Kidney epithelial cell (primary cell): ENCODE measurements around the gene AKNA. TPM values are rescaled to one million over a fixed set of nuclear protein-coding genes. Genes with fewer than 3 reads are reported as not detected.

Source experiments
- DNase-seq: peaks from one replicate; pipeline ENCODE4 v3.0.0-alpha.2; 2010; ENCODE audit warnings: low read depth
- H3K27me3 ChIP-seq: 2 replicates; pipeline ENCODE4 v1.6.0; 2011; ENCODE audit warnings: low read length; ENCODE audit not compliant: control insufficient read depth, insufficient read depth
- H3K36me3 ChIP-seq: 2 replicates; pipeline ENCODE4 v1.5.1; 2011; ENCODE audit warnings: low read length; ENCODE audit not compliant: control insufficient read depth, insufficient read depth
- H3K4me3 ChIP-seq: 2 replicates; pipeline ENCODE4 v1.5.1; 2011; ENCODE audit warnings: low read depth, mild to moderate bottlenecking, control low read depth, low read length
- total RNA-seq: library from RNA; depleted of rRNA; stranded (reverse); fragments of >200 nt; gene quantifications from 2 replicates; pipeline ENCODE4 v1.2.3, GENCODE V29; 2015
- TF ChIP-seq, protein P1 (sequence below): IDR thresholded peaks from 2 replicates; pipeline ENCODE4 v1.5.1; 2011; ENCODE audit warnings: mild to moderate bottlenecking, moderate library complexity, low read length, control low read depth, inconsistent platforms; ENCODE audit not compliant: insufficient read depth, poor library complexity, severe bottlenecking

AKNA gene
- total RNA-seq, 1 donor from 2014 or later, result 34.6 TPM

DNA sequence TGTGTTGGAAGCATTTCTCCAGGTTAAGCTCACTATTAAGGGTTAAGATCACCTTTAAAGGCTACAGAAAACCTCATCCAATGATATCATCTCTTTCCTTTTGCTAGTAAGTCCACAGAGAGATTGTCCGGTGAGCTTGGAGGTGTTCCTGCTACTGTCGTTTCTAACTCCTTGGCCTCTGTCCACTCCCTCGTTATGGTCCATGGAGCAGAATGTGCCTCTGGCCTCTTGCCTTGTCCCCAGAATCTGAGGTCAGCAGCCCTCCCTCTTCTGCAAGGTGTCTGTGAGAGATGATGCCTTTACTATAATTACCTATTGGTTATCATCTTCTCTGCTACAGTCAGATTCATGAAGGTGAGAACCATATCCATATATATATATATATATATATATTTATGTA is 43.1 kb downstream of the AKNA start:
- Histone ChIP-seq H3K4me3 (no peak overlapping the region), H3K36me3 (peaks cover 5% of the 10 kb centered on the region), H3K27me3 (no peaks in the 10 kb centered on the region)
- TF ChIP-seq, protein P1, sequence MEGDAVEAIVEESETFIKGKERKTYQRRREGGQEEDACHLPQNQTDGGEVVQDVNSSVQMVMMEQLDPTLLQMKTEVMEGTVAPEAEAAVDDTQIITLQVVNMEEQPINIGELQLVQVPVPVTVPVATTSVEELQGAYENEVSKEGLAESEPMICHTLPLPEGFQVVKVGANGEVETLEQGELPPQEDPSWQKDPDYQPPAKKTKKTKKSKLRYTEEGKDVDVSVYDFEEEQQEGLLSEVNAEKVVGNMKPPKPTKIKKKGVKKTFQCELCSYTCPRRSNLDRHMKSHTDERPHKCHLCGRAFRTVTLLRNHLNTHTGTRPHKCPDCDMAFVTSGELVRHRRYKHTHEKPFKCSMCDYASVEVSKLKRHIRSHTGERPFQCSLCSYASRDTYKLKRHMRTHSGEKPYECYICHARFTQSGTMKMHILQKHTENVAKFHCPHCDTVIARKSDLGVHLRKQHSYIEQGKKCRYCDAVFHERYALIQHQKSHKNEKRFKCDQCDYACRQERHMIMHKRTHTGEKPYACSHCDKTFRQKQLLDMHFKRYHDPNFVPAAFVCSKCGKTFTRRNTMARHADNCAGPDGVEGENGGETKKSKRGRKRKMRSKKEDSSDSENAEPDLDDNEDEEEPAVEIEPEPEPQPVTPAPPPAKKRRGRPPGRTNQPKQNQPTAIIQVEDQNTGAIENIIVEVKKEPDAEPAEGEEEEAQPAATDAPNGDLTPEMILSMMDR, result no peak
- DNase-seq, result no peak

DNA sequence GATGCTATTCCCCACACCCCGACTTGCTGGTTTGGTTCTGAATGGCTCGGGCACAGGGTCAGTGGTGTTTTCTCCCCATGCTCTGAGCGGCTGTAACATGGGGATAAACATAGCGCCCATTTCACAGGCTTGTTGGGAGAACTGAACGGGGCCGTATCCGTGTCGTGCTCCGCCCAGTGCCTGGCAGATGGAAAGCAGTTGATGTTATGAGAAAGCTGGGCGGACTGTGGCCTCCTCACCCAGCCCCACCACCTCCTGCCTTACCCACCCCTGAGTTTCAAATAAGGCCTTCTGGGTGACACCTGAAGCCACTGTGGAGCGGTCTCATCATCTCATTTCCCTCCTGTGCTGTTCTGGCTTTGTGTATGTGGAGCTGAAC is 43.6 kb downstream of the AKNA start:
- Histone ChIP-seq H3K4me3 (no peak overlapping the region), H3K27me3 (no peaks in the 10 kb centered on the region), H3K36me3 (peaks cover 5% of the 10 kb centered on the region)
- no peak for DNase-seq
- TF ChIP-seq, protein P1, result no peak

DNA sequence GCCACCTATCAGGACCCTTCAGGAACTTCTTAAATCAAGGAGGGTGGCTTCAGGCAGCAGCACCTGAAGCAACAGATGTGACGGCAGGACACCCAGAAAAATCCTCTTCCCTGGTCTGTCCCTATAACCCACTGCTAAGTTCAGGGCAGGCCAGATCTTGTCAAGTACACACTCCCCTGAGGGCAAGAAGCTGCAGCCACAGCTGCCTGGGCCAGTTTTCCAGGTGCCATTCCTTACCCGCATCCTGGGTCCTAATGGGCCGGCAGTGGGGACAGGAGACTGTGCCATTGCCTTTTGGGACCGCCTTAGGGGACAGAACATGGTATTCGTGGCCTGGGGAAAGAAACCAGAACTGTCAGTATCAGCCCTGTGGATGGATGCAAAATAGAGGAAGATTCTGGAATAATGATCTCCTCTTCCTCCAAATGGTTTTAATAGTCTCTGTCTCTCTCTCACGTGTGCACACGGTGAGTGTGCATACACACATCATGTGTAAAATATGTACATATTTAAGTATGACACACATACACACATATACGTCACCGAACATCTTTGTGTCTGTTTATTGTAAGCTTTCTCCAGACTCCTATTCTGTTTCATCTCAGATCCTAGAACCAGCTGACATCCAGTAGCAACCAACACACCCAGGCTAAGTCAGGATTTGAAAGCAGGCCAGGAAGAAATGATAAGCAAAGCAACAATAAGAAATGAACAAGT is 44.2 kb downstream of the AKNA start:
- H3K4me3 ChIP-seq, result no peak overlapping the region
- no peaks in the 10 kb centered on the region for H3K27me3 ChIP-seq
- H3K36me3 ChIP-seq, result peaks cover 5% of the 10 kb centered on the region
- DNase-seq, result no peak
- TF ChIP-seq, protein P1, result no peak

DNA sequence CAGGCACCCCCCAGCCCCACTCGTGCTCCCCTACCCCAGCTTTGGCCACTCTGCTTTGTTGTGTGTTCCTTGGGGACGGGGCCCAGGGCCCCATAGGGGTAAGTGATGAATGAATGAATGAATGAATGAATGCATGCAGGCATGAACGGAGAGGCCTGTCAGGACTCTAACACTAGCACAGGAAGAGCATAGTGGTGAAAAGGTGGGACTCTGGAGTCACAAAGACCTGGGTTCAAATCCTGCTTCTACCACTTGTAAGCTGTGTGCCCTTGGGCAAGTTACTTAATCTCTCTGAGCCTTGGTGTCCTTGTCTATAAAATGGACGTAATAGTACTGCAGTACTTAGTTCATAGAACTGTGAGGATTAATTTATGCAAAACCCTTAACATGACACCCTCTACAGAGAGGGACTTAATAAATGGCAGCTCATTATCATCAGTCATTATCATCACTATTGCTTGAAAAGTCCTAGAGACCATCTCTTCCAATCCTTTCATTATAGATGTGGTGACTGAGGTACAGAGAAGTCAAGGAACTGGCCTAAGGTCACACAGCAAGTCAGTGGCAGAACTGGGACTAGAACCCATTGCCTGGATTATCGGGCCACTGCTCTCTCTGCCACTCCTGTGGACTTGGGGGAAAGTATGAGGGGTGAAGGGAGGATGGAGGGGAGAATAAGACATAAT is 44.9 kb downstream of the AKNA start:
- Histone ChIP-seq H3K4me3 (no peak overlapping the region), H3K27me3 (no peaks in the 10 kb centered on the region), H3K36me3 (peaks cover 5% of the 10 kb centered on the region)
- DNase-seq, result no peak
- TF ChIP-seq, protein P1, result no peak

DNA sequence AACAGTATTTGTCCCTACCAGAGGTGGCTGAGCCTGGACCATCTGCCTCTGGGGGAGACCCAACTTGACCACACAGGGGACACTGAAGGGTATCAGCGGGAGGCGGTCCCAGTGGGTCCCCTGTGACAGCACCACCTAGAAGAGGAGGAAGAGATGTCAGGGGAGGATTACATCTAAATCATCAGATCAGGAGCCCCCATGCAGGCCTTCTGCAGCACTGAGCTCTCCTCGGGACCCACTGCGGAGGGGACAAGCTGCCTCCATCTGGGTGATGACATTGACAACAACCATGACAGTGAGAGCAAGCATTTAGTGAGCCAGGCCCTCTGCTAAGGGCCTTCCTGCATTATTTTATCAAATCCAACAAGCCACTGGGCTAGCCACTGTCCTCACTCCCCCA is 45.8 kb downstream of the AKNA start:
- Histone ChIP-seq H3K36me3 (peaks cover 4% of the 10 kb centered on the region), H3K27me3 (no peaks in the 10 kb centered on the region), H3K4me3 (no peak overlapping the region)
- TF ChIP-seq, protein P1, result no peak
- no peak for DNase-seq
